Endothelial cell of umbilical vein (primary cell): Measurements from ENCODE around the gene ARID2. TPM values are rescaled to one million over a fixed set of nuclear protein-coding genes. Genes with fewer than 3 reads are reported as not detected.

Source experiments
- BruUV-seq: library from RNA; stranded (reverse); fragments of 400-500 nt; replicated peaks from 2 replicates; lab custom pipeline; 2021; lab: Mats Ljungman, UMichigan
- CTCF ChIA-PET: fragments of 300-600, 350-600 bp; sonication (Branson Sonifier 250); formaldehyde crosslinking; loops from one replicate; lab custom pipeline; 2021; ENCODE audit warnings: antibody characterized with exemption, inconsistent platforms; lab: Charles Lee
- POLR2A ChIA-PET: fragments of 300-600, 350-600 bp; sonication (Branson Sonifier 250); formaldehyde crosslinking; loops from one replicate; lab custom pipeline; 2021; ENCODE audit warnings: antibody characterized with exemption, inconsistent platforms; lab: Charles Lee
- DNase-seq: peaks from one replicate; pipeline ENCODE4 v3.0.0-alpha.2; 2011; ENCODE audit warnings: low read depth, low spot score
- FAIRE-seq: peaks from 2 replicates; lab custom pipeline; 2011; peaks lifted over from hg19 to GRCh38; lab: Jason Lieb, UNC
- H2AFZ ChIP-seq: 2 replicates; pipeline ENCODE4 v1.6.0; 2012; ENCODE audit warnings: low read depth, low read length, control low read depth, inconsistent platforms
- H3K27ac ChIP-seq: 2 replicates; pipeline ENCODE4 v1.5.1; 2011; ENCODE audit warnings: low read depth, mild to moderate bottlenecking, control low read depth, low read length, moderate library complexity; ENCODE audit not compliant: insufficient read depth
- H3K27me3 ChIP-seq, 2 experiments: 2 replicates each; pipeline versions ENCODE4 v1.6.0 to v1.6.1; 2011; ENCODE audit warnings: low read length in 2 of 2, mixed read lengths in 1 of 2; ENCODE audit not compliant: control insufficient read depth in 2 of 2, insufficient read depth in 2 of 2
- H3K36me3 ChIP-seq, 2 experiments: 2 replicates in 1 of 2; 3 replicates in 1 of 2; pipeline ENCODE4 v1.5.1; 2011; ENCODE audit warnings: low read length in 2 of 2, mild to moderate bottlenecking in 1 of 2, moderate library complexity in 1 of 2; ENCODE audit not compliant: control insufficient read depth in 2 of 2, insufficient read depth in 2 of 2; ENCODE audit errors: extremely low read depth in 1 of 2
- H3K4me1 ChIP-seq: 3 replicates; pipeline ENCODE4 v1.5.1; 2011; ENCODE audit warnings: mild to moderate bottlenecking, low read length; ENCODE audit not compliant: control insufficient read depth, insufficient read depth; ENCODE audit errors: extremely low read depth
- H3K4me2 ChIP-seq: 2 replicates; pipeline ENCODE4 v1.6.1; 2011; ENCODE audit warnings: low read length, control low read depth, mixed read lengths; ENCODE audit not compliant: insufficient read depth
- H3K4me3 ChIP-seq, 3 experiments: fragments of 200-600 bp in 1 of 3; sonication (generic), shearing (Covaris generic) in 1 of 3; replicated peaks in 1 of 3; 2 replicates each; pipeline ENCODE4 v1.5.1; 2011 to 2016; ENCODE audit warnings: control low read depth in 3 of 3, low read length in 3 of 3, mild to moderate bottlenecking in 2 of 3, inconsistent platforms in 1 of 3, low read depth in 1 of 3, moderate library complexity in 1 of 3; ENCODE audit not compliant: insufficient read depth in 1 of 3
- H3K79me2 ChIP-seq: 2 replicates; pipeline ENCODE4 v1.6.0; 2012; ENCODE audit warnings: low read length, inconsistent platforms; ENCODE audit not compliant: control insufficient read depth, insufficient read depth
- H3K9ac ChIP-seq: replicated peaks from 2 replicates; pipeline ENCODE3; 2011; ENCODE audit warnings: low read length, control low read depth; ENCODE audit not compliant: insufficient read depth; ENCODE audit errors: extremely low read depth
- H3K9me1 ChIP-seq: replicated peaks from 3 replicates; pipeline ENCODE4 v1.6.0; 2011; ENCODE audit warnings: mild to moderate bottlenecking, low read length; ENCODE audit not compliant: control insufficient read depth, insufficient read depth; ENCODE audit errors: extremely low read depth
- H3K9me3 ChIP-seq: replicated peaks from 2 replicates; pipeline ENCODE4 v1.5.1; 2012; ENCODE audit warnings: low read length, inconsistent platforms; ENCODE audit not compliant: control insufficient read depth, insufficient read depth
- H4K20me1 ChIP-seq: replicated peaks from 2 replicates; pipeline ENCODE3; 2011; ENCODE audit warnings: mild to moderate bottlenecking, low read length; ENCODE audit not compliant: control insufficient read depth, insufficient read depth; ENCODE audit errors: extremely low read depth
- EZH2 ChIP-seq: IDR thresholded peaks from 2 replicates; pipeline ENCODE4 v1.6.1; 2012; ENCODE audit warnings: borderline replicate concordance, low read depth, mild to moderate bottlenecking, moderate library complexity, low read length, inconsistent platforms; ENCODE audit not compliant: severe bottlenecking
- FOS ChIP-seq: IDR thresholded peaks from 2 replicates; pipeline ENCODE4 v1.6.1; 2011; ENCODE audit warnings: mild to moderate bottlenecking, low read length, moderate library complexity, borderline replicate concordance; ENCODE audit not compliant: insufficient read depth
- GATA2 ChIP-seq: IDR thresholded peaks from 2 replicates; pipeline ENCODE4 v1.7.0; 2011; ENCODE audit warnings: low read depth, mild to moderate bottlenecking, moderate library complexity, mixed read lengths, low read length; ENCODE audit not compliant: insufficient read length, insufficient read depth
- JUN ChIP-seq: IDR thresholded peaks from 2 replicates; pipeline ENCODE4 v1.6.1; 2011; ENCODE audit warnings: borderline replicate concordance, low read depth; ENCODE audit not compliant: insufficient read length, insufficient read depth
- MYC ChIP-seq: IDR thresholded peaks from one replicate; pipeline ENCODE4 v1.6.1; 2011; ENCODE audit warnings: mild to moderate bottlenecking, low read depth, low read length
- POLR2A ChIP-seq: IDR thresholded peaks from 2 replicates; pipeline ENCODE4 v1.6.1; 2012; ENCODE audit warnings: low read depth, mild to moderate bottlenecking, control low read depth, low read length
- POLR2AphosphoS5 ChIP-seq: IDR thresholded peaks from 2 replicates; pipeline ENCODE4 v1.6.1; 2012; ENCODE audit warnings: low read depth, mild to moderate bottlenecking, control low read depth, low read length, moderate library complexity; ENCODE audit not compliant: insufficient read depth
- dilution Hi-C: fragments of 300-500 bp; cut with MboI; formaldehyde crosslinking; loops from one replicate; pipeline ENCODE4 v1.15.0; 2019; ENCODE audit warnings: low sequenced_read_pairs; ENCODE audit not compliant: extremely low pct_ligation_motif_present
- intact Hi-C: fragments of 100-400 bp; cut with micrococcal nuclease; formaldehyde crosslinking; loops from one replicate; pipeline ENCODE4 v1.10.0; 2022
- polyA plus RNA-seq, 4 experiments: library from polyadenylated mRNA; depleted of rRNA in 3 of 4; stranded (reverse) in 3 of 4; unstranded in 1 of 4; fragments of >200 nt; gene quantifications; 2 replicates each; pipeline versions ENCODE4 v1.2.1 to v1.2.3, GENCODE V29; 2011 to 2012; ENCODE audit warnings: missing spikeins in 1 of 4
- total RNA-seq: library from RNA; stranded (reverse); gene quantifications from 2 replicates; pipeline ENCODE4 v1.2.3, GENCODE V29; 2021
- TF ChIP-seq, protein P1 (sequence below), 2 donors: IDR thresholded peaks; 1 replicate in 1 of 2; 2 replicates in 1 of 2; pipeline ENCODE4 v1.5.1; 2011; ENCODE audit warnings: low read length in 2 of 2, mild to moderate bottlenecking in 2 of 2, moderate library complexity in 2 of 2, control low read depth in 1 of 2, inconsistent platforms in 1 of 2, low read depth in 1 of 2; ENCODE audit not compliant: insufficient read depth in 1 of 2; ENCODE audit errors: extremely low read depth in 1 of 2
- TF ChIP-seq, protein P2 (sequence below): IDR thresholded peaks from 2 replicates; pipeline ENCODE4 v1.6.1; 2011; ENCODE audit not compliant: insufficient read depth, insufficient read length

Gene ARID2
- total and polyA plus RNA-seq, 2 donors (not counting 3 experiments of a cell fraction or from before 2014, with no cell fraction given), result 10.8 to 26.7 TPM

DNA sequence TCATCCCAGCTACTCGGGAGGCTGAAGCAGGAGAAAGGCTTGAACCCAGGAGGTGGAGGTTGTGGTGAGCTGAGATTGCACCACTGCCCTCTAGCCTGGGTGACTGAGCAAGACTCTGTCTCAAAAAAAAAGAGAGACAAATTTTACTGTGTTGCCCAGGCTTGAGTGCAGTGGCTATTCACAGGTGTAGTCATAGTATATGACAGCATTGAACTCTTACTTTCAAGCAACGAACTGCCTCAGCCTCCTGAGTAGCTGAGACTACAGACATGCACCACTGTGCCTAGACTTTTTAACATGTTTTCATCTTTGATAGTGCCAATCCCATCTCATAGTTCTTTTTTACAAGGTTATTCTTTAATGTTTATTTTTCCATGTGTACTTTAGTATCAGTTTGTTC is 13.7 kb downstream of the ARID2 start:
- no TSS peak for BruUV-seq
- H3K27ac ChIP-seq, result no peak overlapping the region
- dilution Hi-C loops (no loop called here), intact Hi-C loops (no loop called here)
- no peak overlapping the region for H3K4me2 ChIP-seq
- no peak overlapping the region for H3K9ac ChIP-seq
- H2AFZ ChIP-seq, result no peak overlapping the region
- H3K27me3 ChIP-seq, result no peaks in the 10 kb centered on the region
- H3K9me1 ChIP-seq, result no peaks in the 10 kb centered on the region
- POLR2A ChIA-PET, result no interaction called here
- TF ChIP-seq, protein P1, sequence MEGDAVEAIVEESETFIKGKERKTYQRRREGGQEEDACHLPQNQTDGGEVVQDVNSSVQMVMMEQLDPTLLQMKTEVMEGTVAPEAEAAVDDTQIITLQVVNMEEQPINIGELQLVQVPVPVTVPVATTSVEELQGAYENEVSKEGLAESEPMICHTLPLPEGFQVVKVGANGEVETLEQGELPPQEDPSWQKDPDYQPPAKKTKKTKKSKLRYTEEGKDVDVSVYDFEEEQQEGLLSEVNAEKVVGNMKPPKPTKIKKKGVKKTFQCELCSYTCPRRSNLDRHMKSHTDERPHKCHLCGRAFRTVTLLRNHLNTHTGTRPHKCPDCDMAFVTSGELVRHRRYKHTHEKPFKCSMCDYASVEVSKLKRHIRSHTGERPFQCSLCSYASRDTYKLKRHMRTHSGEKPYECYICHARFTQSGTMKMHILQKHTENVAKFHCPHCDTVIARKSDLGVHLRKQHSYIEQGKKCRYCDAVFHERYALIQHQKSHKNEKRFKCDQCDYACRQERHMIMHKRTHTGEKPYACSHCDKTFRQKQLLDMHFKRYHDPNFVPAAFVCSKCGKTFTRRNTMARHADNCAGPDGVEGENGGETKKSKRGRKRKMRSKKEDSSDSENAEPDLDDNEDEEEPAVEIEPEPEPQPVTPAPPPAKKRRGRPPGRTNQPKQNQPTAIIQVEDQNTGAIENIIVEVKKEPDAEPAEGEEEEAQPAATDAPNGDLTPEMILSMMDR (IDR thresholded peaks at IDR 0.05; ENCODE audit: extremely low read depth in 1 of 2, insufficient read depth in 1 of 2, low read depth in 1 of 2, low read length in 2 of 2), result no peak
- TF ChIP-seq MYC (no peak), GATA2 (no peak), FOS (no peak), POLR2A (no peak), EZH2 (no peak), POLR2AphosphoS5 (no peak), JUN (no peak)
- TF ChIP-seq, protein P2, sequence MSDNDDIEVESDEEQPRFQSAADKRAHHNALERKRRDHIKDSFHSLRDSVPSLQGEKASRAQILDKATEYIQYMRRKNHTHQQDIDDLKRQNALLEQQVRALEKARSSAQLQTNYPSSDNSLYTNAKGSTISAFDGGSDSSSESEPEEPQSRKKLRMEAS, result no peak
- CTCF ChIA-PET, result interaction anchor here (0.8 to 7.3 kb wide), 3 partner anchors 14 to 216 kb away, joined by 3 to 122 read pairs (median 3); no protein-coding TSS in a partner anchor
- no peaks in the 10 kb centered on the region for H4K20me1 ChIP-seq
- H3K9me3 ChIP-seq, result no peaks in the 10 kb centered on the region
- H3K36me3 ChIP-seq, result no peaks in the 10 kb centered on the region
- FAIRE-seq (no peak), DNase-seq (no peak)
- H3K4me3 ChIP-seq, result no peak overlapping the region
- H3K4me1 ChIP-seq, result no peaks in the 10 kb centered on the region
- H3K79me2 ChIP-seq, result peaks cover 70% of the 10 kb centered on the region
